HG03457 (cell line): ENCODE measurements around the gene ABHD16A.

ENCODE experiments used
- ATAC-seq: cut with Tn5 transposase; IDR thresholded peaks from one replicate; pipeline ENCODE4 v1.9.1; 2021; ENCODE audit warnings: moderate number of reproducible peaks; ENCODE audit not compliant: unreplicated experiment

ABHD16A gene

DNA sequence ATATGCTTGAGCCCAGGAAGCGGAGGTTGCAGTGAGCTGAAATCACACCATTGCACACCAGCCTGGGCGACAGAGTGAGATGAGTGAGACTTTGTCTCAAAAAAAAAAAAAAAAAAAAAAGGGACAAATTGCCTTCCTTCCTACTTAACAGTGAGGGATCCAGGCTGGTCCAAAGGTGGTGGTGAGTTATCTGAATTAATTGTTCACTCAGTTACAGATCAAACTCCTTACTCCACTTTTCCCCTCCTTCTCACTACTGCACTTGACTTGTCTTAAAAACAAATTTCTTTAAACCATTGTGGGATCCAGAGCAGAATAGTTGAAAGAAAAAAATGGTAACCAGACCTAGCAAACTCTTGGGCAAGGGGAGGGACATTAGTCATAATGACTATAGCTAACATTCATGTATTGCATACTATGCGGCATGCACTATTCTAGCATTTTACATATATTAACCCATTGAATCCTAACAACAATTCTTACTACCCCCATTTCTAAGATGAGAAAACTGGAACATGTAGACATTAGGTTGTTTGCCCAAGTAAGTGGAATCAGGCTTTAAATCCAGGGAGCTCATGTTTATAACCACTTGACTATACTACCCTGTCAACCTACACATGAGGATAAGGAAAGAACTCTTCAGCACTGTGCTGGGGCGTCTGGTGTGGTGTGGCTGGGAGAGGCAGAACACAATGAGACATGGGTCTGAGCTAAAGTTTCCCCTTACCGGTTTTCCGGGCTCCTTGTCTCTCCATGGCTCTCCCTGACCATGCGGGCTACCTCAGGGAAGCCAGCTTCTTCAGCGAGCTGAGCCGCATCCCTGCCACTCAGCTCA, 39.8 kb downstream of the ABHD16A start:
- ATAC-seq, result no peak

DNA sequence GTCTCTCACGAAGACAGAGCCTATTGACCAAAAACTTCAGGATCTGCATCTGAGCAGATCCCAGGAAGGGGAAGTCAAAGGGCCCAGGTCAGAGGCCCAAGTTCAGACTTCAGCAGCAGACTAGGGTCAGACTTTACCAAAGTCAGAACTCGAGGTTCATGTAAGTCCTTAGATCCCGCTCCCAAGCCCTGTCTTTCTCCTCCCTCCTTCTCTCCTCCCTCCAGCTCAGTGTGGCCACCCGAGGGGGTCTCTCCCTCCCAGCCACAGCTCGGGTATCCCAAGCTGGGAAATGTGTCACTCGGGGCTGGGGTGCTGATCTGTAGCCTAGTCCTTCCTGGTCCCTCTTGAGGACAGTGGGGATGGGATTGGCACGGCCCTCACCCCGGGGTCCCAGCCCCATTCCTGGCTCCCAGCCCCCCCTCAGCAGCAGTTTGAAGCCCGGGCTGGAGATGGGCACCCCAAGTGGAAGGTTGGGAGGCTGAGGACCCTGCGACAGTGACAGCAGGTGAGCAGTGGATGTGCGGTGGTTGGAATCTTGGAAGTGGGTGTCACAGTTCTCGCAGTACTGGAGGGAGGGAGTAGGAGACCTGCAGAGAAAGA, 40.9 kb downstream of the ABHD16A start:
- ATAC-seq, result no peak

DNA sequence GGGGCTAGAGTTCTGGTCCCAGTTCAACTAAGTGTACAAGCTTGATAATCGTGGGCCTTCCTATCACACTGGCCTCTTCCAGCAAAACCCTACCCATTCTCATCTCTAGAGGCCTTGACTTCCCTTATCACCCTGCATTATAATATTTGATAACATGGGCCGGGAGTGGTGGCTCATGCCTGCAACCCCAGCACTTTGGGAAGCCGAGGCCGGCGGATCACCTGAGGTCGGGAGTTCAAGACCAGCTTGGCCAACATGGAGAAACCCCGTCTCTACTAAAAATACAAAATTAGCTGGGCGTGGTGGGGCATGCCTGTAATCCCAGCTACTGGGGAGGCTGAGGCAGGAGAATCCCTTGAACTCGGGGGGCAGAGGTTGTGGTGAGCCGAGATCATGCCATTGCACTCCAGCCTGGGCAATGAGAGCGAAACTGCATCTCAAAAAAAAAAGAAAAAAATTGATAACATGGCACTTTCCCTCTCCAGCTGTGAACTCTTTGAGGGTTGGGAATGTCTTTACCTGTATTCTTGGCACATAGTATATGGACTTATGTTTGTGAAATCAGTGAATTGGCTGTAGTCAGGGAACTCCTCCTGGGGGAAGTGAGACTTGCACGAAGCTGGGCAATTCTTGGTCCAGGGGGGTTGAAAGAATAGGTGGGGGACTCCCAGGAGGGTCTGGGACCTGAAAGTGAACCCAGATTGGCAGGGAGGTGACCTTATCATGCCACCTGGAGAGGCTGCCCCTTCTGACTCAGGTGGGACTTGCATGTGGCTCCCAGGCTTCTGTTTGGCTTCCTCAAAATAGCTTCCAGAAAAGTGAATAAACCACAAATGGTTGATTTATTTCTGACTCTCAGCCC, 41.6 kb downstream of the ABHD16A start:
- no peak for ATAC-seq

DNA sequence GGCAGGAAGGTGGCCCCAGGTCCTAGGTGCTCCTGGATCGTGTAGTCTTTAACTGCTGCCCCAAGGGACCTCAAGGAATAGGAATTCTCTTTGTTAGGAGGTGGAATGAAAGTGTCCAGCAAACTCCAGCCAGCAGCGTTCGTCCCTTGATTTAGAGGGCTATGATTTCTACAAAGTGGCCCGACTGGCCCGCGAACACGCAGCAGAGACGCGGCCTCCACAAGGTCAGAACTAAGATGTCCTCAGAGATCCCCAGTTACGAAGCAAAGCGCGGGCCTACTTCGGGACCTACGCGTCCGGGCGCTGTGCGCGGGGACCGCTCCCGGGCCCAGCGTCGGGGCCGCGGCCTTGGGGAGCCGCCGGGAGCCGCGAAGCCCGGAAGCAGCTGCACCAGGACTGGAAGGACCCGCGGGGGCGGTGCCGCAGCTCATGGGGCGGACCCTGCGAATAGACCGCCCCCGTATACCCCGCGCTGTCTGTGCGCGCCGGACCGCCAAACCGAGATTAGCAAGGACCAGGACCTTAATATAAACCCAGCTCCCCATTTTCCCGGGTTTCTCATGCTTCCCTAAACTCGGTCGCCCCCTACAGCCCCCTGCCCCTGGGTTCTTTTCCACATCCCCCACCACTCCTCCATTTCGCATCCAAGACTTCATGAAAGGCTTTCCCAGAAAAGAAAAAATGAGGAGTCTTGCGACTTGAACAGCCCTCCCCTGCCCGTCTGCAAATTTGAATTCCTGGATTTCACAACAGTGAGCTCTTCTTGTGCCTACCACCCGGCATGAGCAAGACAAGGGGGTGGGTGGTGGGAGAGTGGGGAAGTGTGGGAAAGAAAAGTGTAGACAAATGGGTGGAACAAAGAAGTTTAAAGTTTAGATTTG, 42.5 kb downstream of the ABHD16A start, which contains the start of gene C6orf47:
Gene C6orf47, minus strand, starts transcription at position 398 of the 881 bp plus-strand sequence. CDS start 831 bp downstream, outside the sequence.
- no peak for ATAC-seq

DNA sequence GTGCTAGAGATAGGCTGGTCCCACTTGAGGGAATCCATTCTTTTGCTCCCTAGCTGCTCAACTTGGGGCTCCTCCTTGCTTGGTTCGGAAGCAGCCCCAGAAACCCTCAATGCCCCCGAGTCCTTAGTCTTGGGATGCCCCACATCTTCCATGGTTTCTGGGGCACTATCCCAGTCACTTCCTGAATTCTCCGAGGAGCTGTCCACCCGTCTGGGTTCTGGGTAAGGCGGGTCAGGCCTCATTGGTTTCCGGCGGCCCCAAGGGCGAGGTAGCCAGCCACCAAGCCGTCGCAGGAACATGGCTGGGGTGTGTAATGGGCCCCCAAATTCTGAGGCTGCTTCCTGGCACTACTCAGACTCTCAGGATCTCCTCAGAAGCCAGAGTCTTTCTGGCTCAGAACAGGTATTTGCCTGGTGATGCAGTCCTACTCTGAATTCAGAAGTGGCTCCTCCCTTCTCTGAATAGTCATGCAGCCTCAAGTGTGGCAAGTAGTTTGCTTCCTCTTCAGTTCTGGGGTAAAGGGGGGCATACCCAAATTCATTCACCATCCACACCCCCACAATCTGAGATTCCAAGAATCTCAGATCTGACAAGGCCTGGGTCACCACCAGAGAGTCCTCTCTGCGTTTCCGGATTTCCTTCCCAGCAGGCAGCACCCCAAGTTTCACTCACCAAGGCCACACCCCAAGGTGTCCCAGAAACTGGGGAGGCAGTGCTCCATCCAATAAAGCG, 43.3 kb downstream of the ABHD16A start:
- ATAC-seq, result no peak

DNA sequence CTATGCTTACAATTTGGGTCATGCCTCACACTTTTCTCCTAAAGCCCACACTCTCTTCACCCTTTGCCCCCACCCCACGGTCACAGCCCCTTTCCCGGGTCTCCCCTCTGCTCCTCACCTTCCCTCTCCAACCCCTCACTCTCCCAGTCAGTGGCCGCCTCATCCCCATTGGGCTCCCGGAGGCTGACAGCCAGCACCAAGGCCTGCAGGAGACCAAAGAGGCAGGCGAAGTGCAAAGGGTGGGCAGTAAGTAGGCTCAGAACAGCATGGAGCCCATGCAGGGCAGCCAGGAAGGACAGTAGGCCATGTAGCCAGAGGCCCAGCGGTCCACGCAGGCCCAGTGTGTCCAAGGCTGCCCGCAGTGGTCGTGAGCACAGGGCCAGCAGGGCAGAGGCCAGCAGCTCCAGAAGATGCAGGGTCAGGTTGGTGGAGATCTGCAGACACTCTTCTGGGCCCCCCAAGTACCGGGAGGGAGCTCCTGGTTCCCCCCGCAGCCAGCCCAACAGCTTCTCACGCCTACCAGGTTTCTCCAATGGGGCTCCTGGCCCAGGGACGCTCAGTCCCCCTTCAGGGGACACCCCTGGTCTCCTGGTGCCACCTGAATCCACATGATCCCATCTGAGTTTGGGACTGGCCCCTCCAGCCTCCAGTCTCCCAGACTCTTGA, 44.0 kb downstream of the ABHD16A start:
- no peak for ATAC-seq

DNA sequence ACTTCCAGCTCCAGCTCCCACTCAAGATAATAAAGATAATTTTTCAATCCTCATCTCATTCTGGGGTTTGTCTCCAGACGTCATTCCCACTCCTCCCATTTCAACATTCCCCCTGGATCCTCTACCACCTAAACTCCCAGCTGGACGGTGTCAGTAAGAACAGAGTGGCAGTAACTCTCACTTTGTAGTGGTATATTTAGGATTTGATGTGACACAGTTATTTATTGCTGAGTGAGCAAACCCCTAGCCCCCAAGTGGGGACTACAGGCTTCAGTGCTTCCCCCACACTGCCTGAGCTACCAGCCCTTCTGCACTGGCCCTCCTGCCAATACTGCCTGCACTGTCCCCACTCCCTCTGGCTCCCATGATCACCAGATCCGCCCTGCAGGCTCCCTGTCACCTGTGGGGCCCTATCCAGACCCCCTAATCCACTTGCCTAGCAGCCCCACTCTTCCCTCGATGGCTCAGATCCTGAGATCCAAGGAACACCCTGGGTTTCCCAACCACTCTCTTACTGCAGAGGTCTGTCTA, 44.9 kb downstream of the ABHD16A start:
- no peak for ATAC-seq

DNA sequence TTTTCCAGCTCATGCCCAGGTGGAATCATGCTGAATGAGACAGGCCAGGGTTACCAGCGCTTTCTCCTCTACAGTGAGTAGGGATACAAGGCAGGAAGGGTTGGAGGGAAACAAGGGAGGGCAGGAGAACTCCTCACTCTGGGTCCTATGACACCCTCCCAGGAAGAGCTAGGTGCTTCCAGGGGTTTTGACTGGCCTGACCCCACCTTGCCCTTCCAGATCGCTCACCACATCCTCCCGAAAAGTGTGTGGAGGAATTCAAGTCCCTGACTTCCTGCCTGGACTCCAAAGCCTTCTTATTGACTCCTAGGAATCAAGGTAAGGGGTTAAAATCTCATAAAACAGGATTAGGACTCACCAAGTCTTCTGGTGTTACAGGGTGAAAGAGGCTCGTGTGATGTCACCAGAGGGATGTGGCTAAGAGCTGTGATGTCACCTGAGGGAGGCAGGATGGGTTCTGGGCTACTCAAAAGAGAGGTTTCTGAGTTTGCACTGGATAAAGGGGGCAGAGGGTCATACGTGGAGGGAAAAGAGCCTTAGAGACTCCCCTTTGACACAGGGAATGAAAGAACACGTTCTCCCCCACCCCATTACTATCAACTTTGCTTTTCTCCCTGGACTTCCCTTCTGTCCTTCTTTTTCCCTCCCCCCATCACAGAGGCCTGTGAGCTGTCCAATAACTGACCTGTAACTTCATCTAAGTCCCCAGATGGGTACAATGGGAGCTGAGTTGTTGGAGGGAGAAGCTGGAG, 45.5 kb downstream of the ABHD16A start:
- no peak for ATAC-seq

DNA sequence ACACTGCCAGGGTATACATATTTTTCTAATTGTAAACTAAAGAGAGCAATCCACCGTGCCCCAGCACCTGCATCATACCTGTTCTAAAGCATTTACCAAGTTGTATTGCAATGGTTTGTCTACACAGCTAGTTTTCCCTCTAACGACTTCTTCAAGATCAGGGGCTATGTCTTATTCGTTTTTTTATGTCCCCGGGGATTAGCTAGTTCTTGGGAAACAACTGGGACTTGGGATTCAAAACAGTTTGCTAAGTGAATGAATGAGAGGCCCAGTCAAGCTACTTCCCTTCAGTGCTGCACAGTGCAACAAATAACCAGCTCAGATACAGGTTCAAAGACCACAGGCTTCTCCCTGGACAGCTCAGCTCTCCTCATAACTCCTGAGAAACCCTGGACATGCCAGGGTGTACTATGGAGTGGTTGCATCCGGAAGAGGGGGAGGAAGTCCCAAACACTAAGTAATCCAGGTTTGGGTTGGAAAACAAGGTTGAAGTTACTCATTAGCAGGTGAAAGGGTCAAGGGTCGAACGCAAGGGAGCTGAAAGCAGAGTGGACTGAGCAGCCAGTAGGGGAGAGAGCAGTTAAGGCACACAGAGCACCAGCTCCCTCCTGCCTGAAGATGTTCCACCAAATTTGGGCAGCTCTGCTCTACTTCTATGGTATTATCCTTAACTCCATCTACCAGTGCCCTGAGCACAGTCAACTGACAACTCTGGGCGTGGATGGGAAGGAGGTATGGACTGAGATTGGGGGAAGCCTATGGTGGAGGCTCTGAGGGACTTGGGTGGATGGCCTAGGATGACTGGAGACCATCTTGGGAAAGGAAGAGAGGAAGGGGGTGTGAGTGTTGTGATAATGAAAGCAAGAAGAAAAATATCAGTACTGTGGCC, 47.5 kb downstream of the ABHD16A start, which contains the start of gene APOM:
Gene APOM, plus strand, starts transcription at position 546 of the 889 bp plus-strand sequence. Its CDS starts 73 bp downstream, at position 619.
- ATAC-seq, result no peak

DNA sequence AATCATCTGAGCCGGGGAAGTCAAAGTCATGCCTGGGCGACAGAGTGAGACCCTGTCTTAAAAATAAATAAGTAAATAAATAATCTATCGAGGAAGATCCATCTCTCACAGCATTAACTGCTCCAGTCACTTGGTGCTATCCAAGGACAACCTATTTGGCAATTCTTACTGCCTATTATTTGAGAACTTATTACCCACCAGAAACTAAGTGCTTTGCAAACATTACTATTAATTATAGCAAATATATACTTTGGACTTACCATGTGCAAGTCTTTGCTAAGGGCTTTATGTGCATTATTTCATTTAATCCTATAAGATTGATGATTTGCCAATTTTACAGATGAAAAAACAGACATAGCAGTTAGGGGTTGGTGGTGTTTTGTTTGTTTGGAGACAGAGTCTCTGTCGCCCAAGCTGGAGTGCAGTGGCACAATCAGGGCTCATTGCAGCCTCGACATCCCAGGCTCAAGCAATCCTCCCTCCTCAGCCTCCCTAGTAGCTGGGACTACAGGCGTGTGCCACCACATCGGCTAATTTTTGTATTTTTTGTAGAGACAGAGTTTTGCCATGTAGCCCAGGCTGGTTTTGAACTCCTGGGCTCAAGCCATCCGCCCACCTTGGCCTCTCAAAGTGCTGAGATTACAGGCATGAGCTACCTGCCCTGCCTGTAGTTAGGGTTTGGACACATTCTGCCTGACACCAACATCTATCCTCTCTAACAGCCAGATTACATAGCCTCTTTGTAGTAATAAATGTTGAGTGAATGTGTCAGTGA, 48.4 kb downstream of the ABHD16A start:
- no peak for ATAC-seq

DNA sequence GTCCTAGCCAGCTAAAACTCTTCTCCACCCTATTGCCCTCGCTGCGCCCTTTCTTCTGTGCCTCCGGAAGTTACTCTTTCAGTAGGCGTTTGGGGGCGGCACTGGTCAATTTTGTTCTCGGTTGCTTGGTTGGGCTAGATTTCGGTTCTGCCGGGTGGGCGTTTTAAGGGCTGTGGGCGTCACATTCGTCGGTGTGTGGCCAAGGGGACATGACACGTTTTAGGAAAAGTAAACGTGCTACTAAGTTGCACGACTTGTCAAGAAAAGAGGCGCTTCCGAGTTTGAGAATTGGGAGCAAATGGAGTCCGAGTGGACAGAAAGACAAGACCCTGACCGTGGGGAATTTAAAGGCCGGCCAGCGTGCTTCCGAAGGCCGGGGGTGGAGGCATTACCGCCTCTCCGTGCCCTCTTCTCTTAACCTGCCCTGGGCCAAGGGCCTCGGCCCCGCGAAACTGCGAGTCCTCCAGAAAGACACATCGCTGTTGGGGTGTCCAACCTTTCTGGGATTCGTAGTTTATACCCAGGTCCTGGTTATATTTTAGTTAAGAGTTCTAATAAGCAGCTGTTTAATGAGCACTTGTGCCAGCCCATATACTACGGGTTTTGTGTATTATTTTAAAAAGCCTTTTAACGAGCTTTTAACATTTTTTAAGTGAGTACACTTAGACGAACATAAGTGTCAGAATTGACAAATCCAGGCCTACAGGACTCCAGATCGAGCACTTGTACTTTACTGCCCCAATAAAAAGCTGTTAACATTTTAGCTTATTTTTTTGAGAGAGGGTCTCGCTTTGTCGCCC, 50.0 kb downstream of the ABHD16A start:
- peak; percentile 23 for ATAC-seq

DNA sequence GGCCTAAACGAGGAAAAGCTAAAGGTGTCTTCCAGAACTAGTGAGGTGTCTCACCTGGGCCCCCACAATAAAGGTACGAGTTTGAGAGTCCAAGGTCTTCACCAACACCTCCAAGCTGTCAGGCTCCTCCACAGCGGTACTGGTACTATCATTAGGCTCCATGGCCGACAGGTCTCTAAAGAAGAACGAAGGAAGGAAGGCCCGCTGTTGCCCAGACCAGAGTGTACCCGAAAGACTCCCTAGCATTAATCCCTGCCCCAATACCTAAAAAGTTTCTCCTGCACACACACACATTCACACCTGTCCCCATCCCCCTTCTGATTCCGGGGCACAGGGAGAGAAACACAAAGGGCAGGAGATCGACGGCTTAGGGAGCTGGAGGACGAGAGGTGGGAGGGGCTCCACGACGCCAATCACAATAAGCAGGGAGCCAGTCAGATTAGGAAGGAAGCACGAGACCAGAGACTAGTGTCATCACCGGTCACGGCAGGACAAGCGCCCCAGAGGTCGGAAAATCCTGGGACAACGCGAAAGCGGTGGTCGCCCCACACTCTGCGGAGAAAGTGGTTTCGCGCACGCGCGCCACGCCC, 51.4 kb downstream of the ABHD16A start:
- peak; percentile 22 for ATAC-seq

DNA sequence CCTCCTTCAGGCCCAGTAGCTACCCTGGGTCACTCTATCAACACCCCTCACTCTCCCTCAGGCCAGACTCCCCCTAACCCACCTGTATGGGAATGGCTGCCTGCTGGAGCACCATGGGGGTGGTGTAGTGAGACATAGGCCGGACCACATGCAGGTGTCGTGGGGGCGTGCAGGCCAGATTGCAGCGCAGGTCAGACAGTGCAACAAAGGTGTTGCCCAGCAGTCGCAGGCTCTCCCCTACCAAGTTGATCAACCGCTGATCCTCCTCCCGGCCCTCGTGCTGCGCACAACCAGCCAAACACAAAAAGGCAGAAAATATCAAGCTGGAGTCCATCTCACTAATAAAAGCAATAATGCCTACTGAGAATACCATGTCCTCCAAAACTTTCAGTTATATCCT, 57.8 kb downstream of the ABHD16A start:
- no peak for ATAC-seq

DNA sequence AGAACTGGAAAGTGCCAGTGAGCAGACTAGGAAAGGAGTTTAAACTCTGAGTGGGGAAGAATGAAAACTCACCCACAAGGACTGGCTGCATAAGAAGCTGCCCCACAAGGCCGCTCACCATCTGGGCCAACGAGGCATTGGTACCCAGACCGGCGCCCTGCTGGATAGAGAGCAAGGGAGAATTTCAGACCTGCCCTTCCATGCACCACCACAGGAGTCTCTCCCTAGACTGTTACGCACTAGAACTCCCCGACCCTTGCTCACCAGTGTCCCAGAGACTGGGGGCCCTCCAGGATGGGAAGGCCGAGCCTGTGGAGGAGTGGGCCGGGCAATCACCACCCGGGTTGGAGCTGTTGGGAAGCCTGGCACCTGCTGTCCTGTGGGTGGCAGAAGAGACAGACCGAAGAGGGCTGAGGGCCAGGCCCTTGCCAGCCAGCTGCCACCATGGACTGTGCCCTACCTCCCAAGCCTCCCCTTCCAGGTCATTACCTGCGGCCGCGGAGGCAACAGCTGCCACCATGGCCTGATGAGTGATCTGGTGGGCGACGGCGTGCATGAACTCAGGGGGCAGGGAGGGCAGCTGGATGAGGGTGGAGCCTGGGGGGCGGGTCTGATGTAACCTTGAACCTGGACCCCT, 59.2 kb downstream of the ABHD16A start:
- ATAC-seq, result no peak
